Tibial nerve (tissue), 3 donors: ENCODE results near the gene TRDN.

Experiments used
- CTCF ChIP-seq, 5 experiments: fragments of 200-600 bp in 3 of 5; fragments of 450-650 bp in 2 of 5; sonication (generic) in 3 of 5; IDR thresholded peaks; one replicate each; pipeline ENCODE4 v1.5.1; 2016 to 2019; ENCODE audit warnings: antibody characterized with exemption in 5 of 5, mild to moderate bottlenecking in 3 of 5, moderate library complexity in 2 of 5
- POLR2A ChIP-seq, 2 donors: fragments of 450-650 bp; IDR thresholded peaks; one replicate each; pipeline ENCODE4 v1.6.1; 2017; ENCODE audit warnings: antibody characterized with exemption in 2 of 2, mild to moderate bottlenecking in 2 of 2, moderate library complexity in 2 of 2

- no peak for TF ChIP-seq CTCF (IDR thresholded peaks at IDR 0.05)
- TF ChIP-seq POLR2A (IDR thresholded peaks at IDR 0.05): no peak
These were observed 129.2 kb downstream of the TRDN start for GRCh38 chr6:123507582-123507981.
